NCI-H1694 treated with DMSO at 0.1 percent for 48 hours (cell line): ENCODE results near the gene RP9.

ENCODE experiments used
- DNase-seq: peaks from one replicate; lab custom pipeline; 2025; lab: John Stamatoyannopoulos, UW

RP9 gene, protein sequence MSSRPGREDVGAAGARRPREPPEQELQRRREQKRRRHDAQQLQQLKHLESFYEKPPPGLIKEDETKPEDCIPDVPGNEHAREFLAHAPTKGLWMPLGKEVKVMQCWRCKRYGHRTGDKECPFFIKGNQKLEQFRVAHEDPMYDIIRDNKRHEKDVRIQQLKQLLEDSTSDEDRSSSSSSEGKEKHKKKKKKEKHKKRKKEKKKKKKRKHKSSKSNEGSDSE

DNA sequence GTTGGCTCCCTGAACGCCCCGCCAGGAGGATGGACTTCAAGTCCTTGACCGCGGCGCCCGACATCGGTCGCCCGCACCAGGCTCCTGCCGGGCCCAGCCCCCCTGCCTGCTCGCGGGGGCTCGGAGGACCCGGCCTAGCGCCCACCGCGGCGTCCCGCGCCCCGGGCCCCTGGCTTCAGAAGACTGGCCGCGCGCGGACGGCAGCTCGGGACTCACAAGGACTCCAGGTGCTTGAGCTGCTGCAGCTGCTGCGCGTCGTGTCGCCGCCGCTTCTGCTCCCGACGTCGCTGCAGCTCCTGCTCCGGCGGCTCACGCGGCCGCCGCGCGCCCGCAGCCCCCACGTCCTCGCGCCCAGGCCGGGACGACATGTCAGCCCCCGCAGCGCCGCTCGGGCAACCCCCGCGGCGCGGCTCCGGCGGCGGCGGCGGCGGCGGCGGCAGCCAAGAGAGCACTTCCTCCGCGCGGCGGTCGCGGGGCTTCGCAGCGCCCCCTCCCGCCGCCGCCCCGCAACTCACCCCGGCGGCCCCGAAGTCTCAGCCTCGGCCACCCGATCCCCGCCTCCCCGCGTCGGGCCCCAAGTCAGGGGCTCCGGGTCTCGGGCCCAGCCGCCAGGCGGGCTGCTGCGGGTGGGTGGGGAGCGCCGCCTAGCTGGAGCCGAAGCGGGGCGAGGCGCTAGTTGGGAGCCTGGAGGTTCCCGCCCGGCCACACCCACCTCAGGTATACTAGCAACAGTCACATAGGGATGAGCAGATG, at the start of gene RP9:
RP9 (minus strand) TSS at position 400 of the 753 bp plus-strand sequence; CDS start at position 368, 32 bp downstream.
- peak; percentile 69 for DNase-seq

DNA sequence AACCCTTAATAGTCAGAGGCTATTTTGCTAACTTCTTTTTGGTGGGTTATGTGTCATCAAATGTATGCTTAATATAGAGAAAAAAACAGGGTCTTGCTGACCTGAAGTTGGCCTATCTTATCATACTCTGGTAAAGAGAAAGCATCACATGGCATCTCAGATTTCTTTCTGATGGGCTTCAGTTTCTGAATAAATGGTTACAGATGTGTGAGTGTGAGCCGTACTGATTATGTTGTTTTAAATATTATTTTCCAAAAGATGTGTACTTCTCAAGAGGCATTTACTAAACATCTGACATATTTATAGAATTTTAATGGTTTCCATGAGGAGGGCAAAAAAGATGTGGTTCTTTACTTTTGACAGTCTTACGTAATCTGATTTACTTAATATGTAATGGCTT, 48.6 kb upstream of the RP9 start:
- DNase-seq = no peak

DNA sequence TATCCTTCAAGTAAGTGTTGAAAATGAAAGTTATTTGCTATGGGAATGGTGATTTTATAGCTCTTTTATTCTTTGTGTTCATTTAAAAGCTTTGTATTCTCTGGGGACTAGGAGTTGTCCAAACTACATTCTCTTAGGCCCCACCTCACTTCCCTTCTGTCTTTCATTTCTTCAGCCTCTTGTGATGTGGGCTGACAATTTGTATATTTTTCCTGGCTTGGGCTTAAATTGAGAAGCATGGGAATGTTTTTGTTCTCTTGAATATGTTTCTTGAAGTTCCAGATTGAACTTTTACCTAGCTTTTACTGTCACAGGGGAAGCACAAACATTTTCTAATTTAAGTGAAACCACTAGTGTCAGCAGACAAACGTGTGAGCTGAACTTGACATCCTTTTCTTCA, 48.1 kb upstream of the RP9 start:
- no peak for DNase-seq

GRCh38 chr7:33156441-33156840, 47.2 kb upstream of the RP9 start:
- DNase-seq = no peak

GRCh38 chr7:33155811-33156210, 46.6 kb upstream of the RP9 start:
- DNase-seq = no peak

DNA sequence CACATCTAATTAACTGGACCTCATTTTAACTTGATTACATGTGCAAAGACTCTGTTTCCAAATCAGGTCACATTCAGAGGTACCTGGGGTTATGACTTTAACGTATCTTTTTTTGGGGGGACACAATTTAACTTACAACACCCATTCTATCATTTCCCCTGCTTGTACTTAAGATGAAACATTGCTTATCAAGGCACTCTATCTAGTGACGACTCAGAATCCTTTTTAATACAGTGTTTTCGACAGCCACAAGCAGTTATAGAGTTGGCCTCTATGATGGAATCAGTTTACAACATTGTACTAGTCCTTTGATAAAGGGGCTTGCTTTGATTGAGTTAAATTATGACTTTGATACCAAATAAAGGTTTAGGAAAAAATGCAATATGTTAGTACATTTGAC, 42.9 kb upstream of the RP9 start:
- no peak for DNase-seq

DNA sequence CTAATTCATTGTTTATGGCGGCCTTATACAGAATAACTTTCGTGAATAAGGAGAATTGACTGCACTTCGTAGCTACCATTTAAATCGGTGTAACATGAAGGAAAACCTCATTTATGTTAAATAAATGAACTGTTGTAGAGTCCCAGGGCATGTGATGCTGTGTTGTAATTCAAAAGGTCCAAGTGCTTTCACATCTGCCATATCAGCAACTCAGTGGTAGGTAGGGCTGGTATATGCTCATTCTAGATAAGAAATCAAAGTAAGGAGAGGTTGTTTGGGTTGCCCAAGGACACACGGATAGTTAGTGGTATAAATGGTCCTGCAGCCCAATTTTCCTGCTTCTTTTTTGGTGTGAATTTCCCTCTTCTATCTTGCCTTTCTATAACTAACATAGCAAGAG, 36.0 kb upstream of the RP9 start:
- DNase-seq = no peak

- no peak for DNase-seq
Measured at GRCh38 chr7:33143996-33144718, 35.0 kb upstream of the RP9 start.

DNA sequence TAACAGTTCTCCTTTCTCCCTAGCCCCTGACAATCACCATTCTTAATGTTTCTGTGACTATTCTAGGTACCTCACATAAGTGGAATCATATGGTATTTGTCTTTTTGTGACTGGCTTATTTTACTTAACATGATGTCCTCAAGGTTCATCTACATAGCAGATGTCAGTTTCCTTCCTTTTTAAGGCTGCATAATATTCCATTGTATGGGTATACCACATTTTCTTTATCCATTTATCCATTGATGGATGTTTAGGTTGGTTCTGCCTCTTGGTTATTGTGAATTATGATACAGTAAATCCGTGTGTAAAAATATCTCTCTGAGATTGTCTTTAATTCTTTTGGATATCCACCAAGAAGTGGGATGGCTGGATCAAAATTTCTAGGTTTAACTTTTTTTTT, 33.4 kb upstream of the RP9 start:
- no peak for DNase-seq

GRCh38 chr7:33137103-33137502, 27.9 kb upstream of the RP9 start:
- no peak for DNase-seq

DNA sequence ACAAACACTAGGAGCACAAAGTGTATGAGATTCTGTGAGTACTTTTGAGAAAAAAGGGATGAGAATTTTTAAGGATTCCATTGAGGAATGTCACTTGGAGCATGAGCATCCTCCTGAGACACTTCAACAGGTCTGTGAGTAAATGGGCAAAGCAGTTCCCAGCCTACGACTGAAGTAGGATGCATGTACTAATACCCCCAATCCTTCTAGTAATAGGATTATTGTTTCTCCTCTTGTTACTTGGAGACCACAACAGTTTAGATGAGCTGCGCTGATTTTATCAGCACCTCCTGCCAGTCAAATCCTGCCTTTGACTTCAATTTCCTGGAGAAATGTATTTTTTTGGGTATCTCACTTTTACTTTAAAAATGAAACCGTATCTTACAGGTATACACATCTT, 21.0 kb upstream of the RP9 start:
- DNase-seq = no peak

DNA sequence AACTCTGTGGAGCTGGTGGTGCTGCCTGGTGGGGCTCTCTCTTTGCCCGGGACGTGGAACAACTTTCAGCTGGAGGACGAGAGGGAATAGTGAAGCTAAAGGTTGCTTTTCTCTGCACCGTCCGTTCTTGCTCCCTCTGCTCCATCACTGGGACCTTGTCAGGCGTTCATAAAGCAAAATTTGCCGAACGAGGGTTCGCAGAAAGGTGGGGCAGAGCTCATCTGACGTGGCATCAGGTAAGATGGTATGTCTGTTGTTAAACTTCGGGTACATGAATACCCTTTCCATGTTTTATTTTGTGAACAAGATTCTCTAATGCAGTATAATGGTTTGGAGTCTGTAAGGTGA, 20.6 kb upstream of the RP9 start:
- no peak for DNase-seq

- peak; percentile 92 for DNase-seq
Measured at GRCh38 chr7:33128990-33129805, 20.0 kb upstream of the RP9 start, which contains the start of gene BBS9. Gene BBS9 (plus strand): TSS chr7:33129564. CDS start chr7:33146253, 16,689 bp downstream.

DNA sequence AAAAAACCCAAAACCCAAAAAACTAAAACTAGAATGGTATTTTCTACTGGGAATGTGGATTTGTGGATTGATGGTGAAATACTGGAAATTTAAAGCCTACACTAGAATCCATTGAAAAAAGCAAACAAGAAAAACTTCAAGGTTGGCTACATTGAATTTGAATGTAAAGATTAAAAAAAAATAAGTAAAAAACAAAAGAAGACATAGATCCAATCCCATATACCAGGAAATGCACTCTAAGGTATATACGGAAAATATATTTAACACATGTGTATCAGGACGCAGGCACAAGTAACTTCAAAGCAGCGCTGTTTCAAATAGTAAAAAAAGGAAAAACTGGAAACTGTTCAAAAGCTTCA, 19.4 kb upstream of the RP9 start:
- DNase-seq = no peak

GRCh38 chr7:33127085-33127484, 17.9 kb upstream of the RP9 start:
- DNase-seq = no peak

DNA sequence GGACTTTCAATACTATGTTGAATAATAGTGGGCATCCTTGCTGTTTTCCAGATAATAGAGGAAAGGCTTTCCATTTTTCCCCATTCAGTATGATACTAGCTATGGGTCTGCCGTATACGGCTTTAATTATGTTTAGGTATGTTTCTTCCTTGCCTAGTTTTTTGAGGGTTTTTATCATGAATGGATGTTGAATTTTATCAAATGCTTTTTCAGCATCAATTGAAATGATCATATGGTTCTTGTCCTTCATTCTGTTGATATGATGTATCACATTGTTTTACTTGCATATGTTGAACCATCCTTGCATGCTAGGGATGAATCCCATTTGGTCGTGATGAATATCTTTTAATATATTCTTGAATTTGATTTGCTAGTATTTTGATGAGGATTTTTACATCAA, 9.2 kb upstream of the RP9 start:
- no peak for DNase-seq

DNA sequence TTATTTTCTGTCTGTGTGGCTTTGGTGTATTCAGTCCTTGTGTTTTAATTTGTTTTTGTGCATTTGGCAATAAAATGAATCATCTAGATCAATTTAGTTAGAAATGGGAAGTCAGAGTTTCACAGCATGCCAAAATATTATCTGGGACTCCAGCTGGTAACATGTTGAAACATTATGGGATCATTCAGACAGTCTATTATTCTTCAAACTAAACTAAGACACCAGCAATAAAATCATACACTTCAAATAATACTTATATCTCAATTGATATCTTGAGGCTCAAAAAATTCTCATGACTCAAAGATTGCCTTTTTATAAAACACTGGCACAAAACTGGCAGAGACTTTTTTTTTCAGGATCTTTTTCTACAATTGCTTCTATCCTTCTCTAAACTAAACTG, 5.8 kb upstream of the RP9 start:
- DNase-seq = no peak

GRCh38 chr7:33111614-33112013, 2.4 kb upstream of the RP9 start:
- DNase-seq = no peak

DNA sequence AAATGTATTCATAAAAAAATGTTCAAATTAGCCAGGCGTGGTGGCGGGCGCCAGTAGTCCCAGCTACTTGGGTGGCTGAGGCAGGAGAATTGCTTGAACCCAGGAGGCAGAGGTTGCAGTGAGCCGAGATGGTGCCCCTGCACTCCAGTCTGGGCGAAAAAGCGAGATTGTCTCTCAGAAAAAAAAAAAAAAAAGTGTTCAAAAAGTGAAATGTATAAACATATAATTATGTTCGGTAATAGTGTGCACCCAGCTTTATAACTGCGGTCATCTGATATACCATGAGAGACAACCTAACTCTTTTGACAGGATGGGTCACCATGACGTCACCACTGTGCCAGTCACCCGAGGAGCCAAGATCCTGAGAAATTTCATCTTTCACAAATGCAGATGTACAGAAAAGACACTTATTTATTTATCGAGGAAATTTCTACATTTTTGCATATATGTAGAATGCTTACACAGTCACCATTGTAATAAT, 594 bp upstream of the RP9 start:
- DNase-seq = peak; percentile 34

- DNase-seq = peak; percentile 15
Measured at GRCh38 chr7:33108554-33109004, 625 bp downstream of the RP9 start.

DNA sequence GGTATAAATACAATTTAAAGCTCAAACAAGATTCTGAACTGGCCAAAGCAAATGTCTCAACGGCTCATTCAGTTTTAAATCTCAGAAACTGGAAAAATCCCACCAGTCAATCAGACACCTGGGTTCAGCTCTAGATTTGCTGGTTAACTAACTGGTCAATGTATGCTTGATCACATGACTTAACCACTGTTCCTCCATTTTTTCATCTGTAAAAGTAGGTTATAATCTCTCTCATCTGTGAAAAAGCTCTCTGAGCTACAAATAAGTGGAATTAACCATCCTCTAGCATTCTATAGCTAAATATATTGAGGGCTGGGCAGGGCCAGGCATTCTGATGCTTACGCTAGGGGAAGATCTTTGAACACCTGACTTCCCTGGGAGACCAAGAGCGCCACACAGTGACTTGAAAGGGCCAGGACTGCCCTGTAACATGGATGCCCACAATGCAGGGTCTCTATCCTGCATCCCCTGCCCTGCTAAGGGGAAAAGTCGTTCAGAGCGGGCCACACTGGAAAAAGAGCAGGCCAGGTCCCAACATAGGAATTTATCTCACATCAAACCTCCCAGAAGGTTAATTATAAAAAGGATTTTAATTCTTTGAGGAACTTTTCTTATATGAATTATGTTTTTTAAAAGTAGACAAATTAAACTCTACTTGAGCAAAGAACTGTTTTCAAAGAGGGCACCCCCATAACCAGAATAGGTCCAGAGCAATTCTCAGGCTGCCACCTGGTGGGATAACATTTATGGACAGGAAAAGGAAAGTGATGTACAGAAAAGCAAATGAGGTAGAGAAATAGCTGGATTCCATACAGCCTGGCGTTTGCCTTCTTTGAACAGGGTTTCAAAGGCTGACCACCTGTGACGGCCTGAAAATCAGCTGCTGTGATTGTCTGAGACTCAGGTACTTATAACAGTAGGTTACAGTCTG, 1.8 kb downstream of the RP9 start:
- DNase-seq = peak; percentile 3
